Occipital lobe (tissue), 2 donors: Measurements from ENCODE around the gene ZFP82. TPM values are rescaled to one million over a fixed set of nuclear protein-coding genes. Genes with fewer than 3 reads are reported as not detected.

ENCODE experiments used
- DNase-seq: peaks from one replicate; lab custom pipeline; 2025; lab: John Stamatoyannopoulos, UW
- total RNA-seq: library from RNA; depleted of rRNA; stranded (reverse); fragments of >200 nt; gene quantifications from one replicate; pipeline ENCODE4 v1.2.3, GENCODE V29; 2014

The ZFP82 gene
- total RNA-seq, 1 donor from 2014 or later: 45.5 TPM

DNA sequence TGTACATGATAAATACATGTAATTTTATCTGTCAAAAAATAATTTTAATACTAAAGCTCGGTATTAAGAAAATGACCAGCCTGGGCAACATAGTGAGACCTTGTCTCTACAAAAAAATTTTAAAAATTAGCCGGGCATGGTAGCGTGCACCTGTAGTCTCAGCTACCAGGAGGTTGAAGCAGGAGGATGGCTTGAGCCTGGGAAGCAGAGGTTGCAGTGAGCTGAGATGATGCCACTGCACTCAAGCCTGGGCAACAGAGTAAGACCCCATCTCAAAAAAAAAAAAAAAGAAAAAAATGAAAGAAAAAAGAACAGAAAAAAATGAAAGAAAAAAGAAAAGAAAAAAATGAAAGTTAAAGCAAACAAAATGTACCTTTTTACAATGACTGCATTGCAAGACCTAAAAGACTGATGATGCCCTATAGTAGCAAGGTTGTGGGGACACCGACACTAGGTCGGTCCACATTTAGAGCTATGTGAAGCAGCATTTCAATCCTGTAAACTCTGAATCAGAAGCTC is 44.7 kb downstream of the ZFP82 start:
- DNase-seq: no peak

DNA sequence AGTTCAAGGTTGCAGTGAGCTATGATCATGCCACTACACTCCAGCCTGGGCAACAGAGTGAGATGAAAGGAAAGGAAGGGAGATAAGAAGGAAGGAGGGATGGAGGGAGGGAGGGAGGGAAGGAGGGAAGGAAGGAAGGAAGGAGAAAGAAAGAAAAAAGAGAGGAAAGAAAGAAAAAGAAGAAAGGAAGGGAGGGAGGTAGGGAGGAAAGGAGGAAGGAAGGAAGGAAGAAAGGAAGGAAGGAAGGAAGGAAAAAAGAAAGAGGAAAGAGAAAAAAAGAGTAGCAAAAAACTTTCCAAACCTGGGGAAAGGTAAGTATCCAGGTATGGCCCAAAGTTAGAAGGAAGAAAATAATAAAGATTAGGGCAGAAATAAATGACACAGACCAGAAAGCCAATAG is 46.6 kb downstream of the ZFP82 start:
- no peak for DNase-seq

DNA sequence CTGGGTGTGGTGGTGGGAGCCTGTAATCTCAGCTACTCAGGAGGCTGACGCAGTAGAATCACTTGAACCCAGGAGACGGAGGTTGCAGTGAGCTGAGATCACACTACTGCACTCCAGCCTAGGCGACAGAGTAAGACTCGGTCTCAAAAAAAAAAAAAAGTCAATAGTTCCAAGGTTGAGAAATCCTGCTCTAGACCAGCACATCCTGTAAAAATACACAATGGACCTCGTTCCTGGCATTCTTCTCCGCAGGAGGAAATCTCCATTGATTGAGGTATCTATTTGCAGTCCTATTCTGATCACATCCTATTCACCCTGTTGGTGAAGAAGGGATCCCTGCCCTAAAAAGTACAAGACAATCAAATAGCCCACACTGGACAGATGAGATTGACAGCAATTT is 54.6 kb downstream of the ZFP82 start:
- no peak for DNase-seq

Other genes with a start within 250 kb of the ZFP82 start
- 21.7 TPM for gene ZNF565, start 204.0 kb downstream of the ZFP82 start, total RNA-seq
- gene ZNF146, start 203.5 kb downstream of the ZFP82 start, total RNA-seq: 86.9 TPM
- 61.1 TPM for gene ZFP14, start 39.4 kb downstream of the ZFP82 start, total RNA-seq
- gene ZNF566, start 70.9 kb upstream of the ZFP82 start, total RNA-seq: 60.7 TPM
- 48.4 TPM for gene ZNF260, start 109.6 kb upstream of the ZFP82 start, total RNA-seq
- gene ZNF529, start 154.6 kb upstream of the ZFP82 start, total RNA-seq: 57.9 TPM
- gene ZNF382, start 186.7 kb upstream of the ZFP82 start, total RNA-seq: 110 TPM
- 45.9 TPM for gene ZNF461, start 248.2 kb upstream of the ZFP82 start, total RNA-seq